Sigmoid colon (tissue), 4 donors: ENCODE results near the gene MATCAP1.

Experiments used
- EP300 ChIP-seq, 4 donors: sonication (generic); formaldehyde crosslinking; IDR thresholded peaks; one replicate each; pipeline ENCODE4 v1.6.1; 2017; ENCODE audit warnings: antibody characterized with exemption in 4 of 4
- POLR2A ChIP-seq, 2 donors: fragments of 450-650 bp; IDR thresholded peaks; one replicate each; pipeline ENCODE4 v1.6.1; 2016; ENCODE audit warnings: antibody characterized with exemption in 2 of 2, mild to moderate bottlenecking in 2 of 2, moderate library complexity in 2 of 2
- POLR2AphosphoS5 ChIP-seq, 4 donors: sonication (generic); formaldehyde crosslinking; IDR thresholded peaks; one replicate each; pipeline ENCODE4 v1.6.1; 2017; ENCODE audit warnings: antibody characterized with exemption in 4 of 4
- TF ChIP-seq, protein P1 (sequence below), 4 experiments: fragments of 450-650 bp in 3 of 4; fragments of 200-600 bp in 1 of 4; IDR thresholded peaks; one replicate each; pipeline ENCODE4 v1.5.1; 2016 to 2019; ENCODE audit warnings: antibody characterized with exemption in 4 of 4, mild to moderate bottlenecking in 3 of 4, moderate library complexity in 2 of 4

- TF ChIP-seq, protein P1, sequence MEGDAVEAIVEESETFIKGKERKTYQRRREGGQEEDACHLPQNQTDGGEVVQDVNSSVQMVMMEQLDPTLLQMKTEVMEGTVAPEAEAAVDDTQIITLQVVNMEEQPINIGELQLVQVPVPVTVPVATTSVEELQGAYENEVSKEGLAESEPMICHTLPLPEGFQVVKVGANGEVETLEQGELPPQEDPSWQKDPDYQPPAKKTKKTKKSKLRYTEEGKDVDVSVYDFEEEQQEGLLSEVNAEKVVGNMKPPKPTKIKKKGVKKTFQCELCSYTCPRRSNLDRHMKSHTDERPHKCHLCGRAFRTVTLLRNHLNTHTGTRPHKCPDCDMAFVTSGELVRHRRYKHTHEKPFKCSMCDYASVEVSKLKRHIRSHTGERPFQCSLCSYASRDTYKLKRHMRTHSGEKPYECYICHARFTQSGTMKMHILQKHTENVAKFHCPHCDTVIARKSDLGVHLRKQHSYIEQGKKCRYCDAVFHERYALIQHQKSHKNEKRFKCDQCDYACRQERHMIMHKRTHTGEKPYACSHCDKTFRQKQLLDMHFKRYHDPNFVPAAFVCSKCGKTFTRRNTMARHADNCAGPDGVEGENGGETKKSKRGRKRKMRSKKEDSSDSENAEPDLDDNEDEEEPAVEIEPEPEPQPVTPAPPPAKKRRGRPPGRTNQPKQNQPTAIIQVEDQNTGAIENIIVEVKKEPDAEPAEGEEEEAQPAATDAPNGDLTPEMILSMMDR (IDR thresholded peaks at IDR 0.05): no peak
- TF ChIP-seq POLR2A (IDR thresholded peaks at IDR 0.05) (no peak), POLR2AphosphoS5 (IDR thresholded peaks at IDR 0.05) (no peak), EP300 (IDR thresholded peaks at IDR 0.05) (no peak)
Measured at GRCh38 chr16:67188323-67188722, 4.6 kb upstream of the MATCAP1 start.
